Body of pancreas (tissue), 4 donors: Measurements from ENCODE around the gene BMPR1B. TPM values are rescaled to one million over a fixed set of nuclear protein-coding genes. Genes with fewer than 3 reads are reported as not detected.
"Not testable (repeated sequence)": the region's sequence is repeated elsewhere in the genome, so short reads cannot be mapped to it uniquely, and the experiment has no call there.

Experiments
- ATAC-seq: fragments of 150-250 bp; one replicate; pipeline ENCODE4 v1.9.1; 2016
- DNase-seq, 4 donors: peaks; one replicate each; pipeline ENCODE4 v3.0.0-alpha.2; 2019
- H3K27ac ChIP-seq, 4 donors: fragments of 200-600 bp; sonication (generic); 1 replicate in 3 of 4; 2 replicates in 1 of 4; pipeline versions ENCODE4 v1.5.1 to v1.6.1; 2016 to 2019; ENCODE audit warnings: mild to moderate bottlenecking in 1 of 4, mixed read lengths in 1 of 4, moderate library complexity in 1 of 4
- H3K27me3 ChIP-seq, 2 donors: fragments of 200-600 bp; sonication (generic); one replicate each; pipeline ENCODE4 v1.6.0; 2016; ENCODE audit warnings: mild to moderate bottlenecking in 1 of 2
- H3K36me3 ChIP-seq, 2 donors: fragments of 200-600 bp; sonication (generic); replicated peaks in 1 of 2; 2 replicates each; pipeline ENCODE4 v1.5.1; 2016; ENCODE audit warnings: low read depth in 2 of 2; ENCODE audit not compliant: insufficient read depth in 1 of 2
- H3K4me1 ChIP-seq: fragments of 200-600 bp; sonication (generic); one replicate; pipeline ENCODE4 v1.6.0; 2016
- H3K4me3 ChIP-seq, 2 donors: fragments of 200-600 bp; sonication (generic); 1 replicate in 1 of 2; 2 replicates in 1 of 2; pipeline ENCODE4 v1.5.1; 2016 to 2019
- H3K9me3 ChIP-seq, 3 donors: fragments of 200-600 bp; sonication (generic); 1 replicate in 2 of 3; 2 replicates in 1 of 3; pipeline ENCODE4 v1.5.1; 2016
- CTCF ChIP-seq, 7 experiments: fragments of 450-650 bp in 4 of 7; fragments of 200-600 bp in 3 of 7; sonication (generic) in 3 of 7; IDR thresholded peaks; one replicate each; pipeline ENCODE4 v1.5.1; 2016 to 2019; ENCODE audit warnings: antibody characterized with exemption in 7 of 7
- POLR2A ChIP-seq, 3 donors: fragments of 450-650 bp; IDR thresholded peaks; one replicate each; pipeline ENCODE4 v1.6.1; 2016; ENCODE audit warnings: antibody characterized with exemption in 3 of 3, mild to moderate bottlenecking in 2 of 3
- WGBS, 2 donors: methylation state at CpG; one replicate each; pipeline ENCODE4 v1.1.5; 2017; 5-methylcytosine and 5-hydroxymethylcytosine counted together
- intact Hi-C: fragments of 100-400 bp; cut with DNase I; formaldehyde crosslinking; loops from one replicate; pipeline ENCODE4 v1.15.1; 2023
- total RNA-seq, 2 donors: library from RNA; depleted of rRNA; stranded (reverse); fragments of >200 nt; gene quantifications; one replicate each; pipeline ENCODE4 v1.1.0, GENCODE V29; 2016

Gene BMPR1B
- total RNA-seq, 2 donors from 2014 or later = 0.99 to 1.3 TPM

- Histone ChIP-seq H3K36me3 (no peaks in the 10 kb centered on the region), H3K27ac (no peak overlapping the region), H3K4me1 (no peaks in the 10 kb centered on the region), H3K27me3 (no peaks in the 10 kb centered on the region), H3K4me3 (no peak overlapping the region), H3K9me3 (no peaks in the 10 kb centered on the region)
- ATAC-seq = no peak
- DNase-seq = no peak
- no peak for TF ChIP-seq POLR2A (IDR thresholded peaks at IDR 0.05)
- TF ChIP-seq CTCF (IDR thresholded peaks at IDR 0.05) = no peak
- intact Hi-C loops = no loop called here
- WGBS, 2 donors = 75 to 77% methylated on average over 1 of the region's 1 CpG
Measured at GRCh38 chr4:95059663-95060062, 301.9 kb downstream of the BMPR1B start.

GRCh38 chr4:95061220-95061619 lies 303.5 kb downstream of the BMPR1B start:
- Histone ChIP-seq H3K4me3 (no peak overlapping the region), H3K27me3 (no peaks in the 10 kb centered on the region), H3K9me3 (no peaks in the 10 kb centered on the region), H3K27ac (no peak overlapping the region), H3K36me3 (no peaks in the 10 kb centered on the region), H3K4me1 (no peaks in the 10 kb centered on the region)
- intact Hi-C loops = no loop called here
- WGBS, 2 donors = 66 to 75% methylated on average over 2 of the region's 2 CpGs
- ATAC-seq (no peak), DNase-seq (no peak)
- TF ChIP-seq POLR2A (IDR thresholded peaks at IDR 0.05) (no peak), CTCF (IDR thresholded peaks at IDR 0.05) (no peak)

- H3K36me3 ChIP-seq, H3K27me3 ChIP-seq, H3K9me3 ChIP-seq, H3K27ac ChIP-seq, H3K4me3 ChIP-seq, DNase-seq, ATAC-seq, intact Hi-C loops, H3K4me1 ChIP-seq: not testable (repeated sequence)
- WGBS, 2 donors = 70 to 76% methylated on average over 4 of the region's 4 CpGs
Measured at GRCh38 chr4:95061801-95062200, 304.0 kb downstream of the BMPR1B start.

- Histone ChIP-seq H3K4me3 (no peak overlapping the region), H3K27me3 (no peaks in the 10 kb centered on the region), H3K27ac (no peak overlapping the region), H3K4me1 (no peaks in the 10 kb centered on the region), H3K36me3 (no peaks in the 10 kb centered on the region), H3K9me3 (no peaks in the 10 kb centered on the region)
- intact Hi-C loops = no loop called here
- ATAC-seq = no peak
- no peak for DNase-seq
- no peak for TF ChIP-seq POLR2A (IDR thresholded peaks at IDR 0.05)
- no peak for TF ChIP-seq CTCF (IDR thresholded peaks at IDR 0.05)
- 12 to 18% methylated on average over 1 of the region's 1 CpG for WGBS, 2 donors
Measured at GRCh38 chr4:95066050-95066449, 308.3 kb downstream of the BMPR1B start.

GRCh38 chr4:95068401-95068800 lies 310.6 kb downstream of the BMPR1B start:
- WGBS, 2 donors = 86 to 93% methylated on average over 1 of the region's 1 CpG
- ATAC-seq = no peak
- intact Hi-C loops = no loop called here

More at GRCh38 chr4:95068401-95068800, 310.6 kb downstream of the BMPR1B start:
- TF ChIP-seq POLR2A (IDR thresholded peaks at IDR 0.05) (no peak), CTCF (IDR thresholded peaks at IDR 0.05) (no peak)
- H3K4me1 ChIP-seq = no peaks in the 10 kb centered on the region
- no peak overlapping the region for H3K27ac ChIP-seq
- H3K27me3 ChIP-seq = no peaks in the 10 kb centered on the region
- H3K4me3 ChIP-seq = no peak overlapping the region
- no peak for DNase-seq
- no peaks in the 10 kb centered on the region for H3K36me3 ChIP-seq
- no peaks in the 10 kb centered on the region for H3K9me3 ChIP-seq
